Measurements from ENCODE around the gene ZMIZ1.

The ZMIZ1 gene

DNA sequence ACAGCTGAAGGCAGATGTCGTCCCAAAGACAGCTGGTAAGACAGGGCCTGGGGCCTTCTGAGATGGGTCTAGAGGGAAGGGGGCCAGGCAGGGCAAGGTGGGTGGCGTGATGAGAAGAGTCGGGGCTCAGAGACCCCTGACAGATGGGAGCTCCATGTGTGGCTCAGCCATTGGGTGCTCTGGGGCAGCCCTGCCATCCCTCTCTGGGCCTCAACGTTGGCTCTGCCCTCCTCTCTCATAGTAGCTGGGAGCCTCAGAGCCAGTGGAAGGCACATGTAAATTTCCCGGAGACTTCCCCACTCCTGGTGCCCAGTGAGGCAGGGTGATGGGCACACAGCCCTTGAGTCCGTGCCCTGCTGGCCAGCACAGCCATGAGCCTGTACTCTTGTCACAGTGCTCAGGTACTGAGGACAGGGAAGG is 280.3 kb downstream of the ZMIZ1 start:
- no peak for DNase-seq

DNA sequence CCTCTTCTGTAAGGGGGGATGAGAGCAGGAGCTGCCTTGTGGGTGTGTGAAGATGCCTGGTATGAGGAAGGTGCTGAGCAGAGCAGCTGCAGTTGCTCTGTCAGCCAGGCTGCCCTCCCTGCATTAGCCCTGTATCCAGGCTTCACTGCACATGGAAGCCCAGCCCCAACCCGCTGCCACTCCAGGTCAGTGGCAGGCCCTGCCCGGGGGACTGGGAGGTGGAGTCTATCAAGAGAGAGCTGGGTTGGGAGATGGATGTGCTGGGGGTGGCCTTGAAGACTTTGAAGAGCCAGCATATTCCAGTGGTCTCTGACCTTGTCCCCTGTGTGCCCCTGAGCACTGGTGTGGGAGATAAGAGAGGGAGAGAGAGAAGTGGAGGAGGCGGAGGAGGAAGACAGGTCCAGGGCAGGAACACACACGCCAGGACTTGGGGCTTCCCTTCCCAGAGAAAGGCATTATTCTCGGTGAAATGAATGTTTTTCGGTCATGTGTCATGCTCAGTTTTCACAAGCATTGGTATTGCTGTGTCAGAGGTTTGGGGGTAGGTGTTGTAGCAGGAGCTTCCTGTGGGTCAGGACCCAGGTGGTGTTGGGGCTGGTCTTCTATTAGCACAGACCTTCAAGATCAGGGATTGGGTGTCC is 281.1 kb downstream of the ZMIZ1 start:
- no peak for DNase-seq

DNA sequence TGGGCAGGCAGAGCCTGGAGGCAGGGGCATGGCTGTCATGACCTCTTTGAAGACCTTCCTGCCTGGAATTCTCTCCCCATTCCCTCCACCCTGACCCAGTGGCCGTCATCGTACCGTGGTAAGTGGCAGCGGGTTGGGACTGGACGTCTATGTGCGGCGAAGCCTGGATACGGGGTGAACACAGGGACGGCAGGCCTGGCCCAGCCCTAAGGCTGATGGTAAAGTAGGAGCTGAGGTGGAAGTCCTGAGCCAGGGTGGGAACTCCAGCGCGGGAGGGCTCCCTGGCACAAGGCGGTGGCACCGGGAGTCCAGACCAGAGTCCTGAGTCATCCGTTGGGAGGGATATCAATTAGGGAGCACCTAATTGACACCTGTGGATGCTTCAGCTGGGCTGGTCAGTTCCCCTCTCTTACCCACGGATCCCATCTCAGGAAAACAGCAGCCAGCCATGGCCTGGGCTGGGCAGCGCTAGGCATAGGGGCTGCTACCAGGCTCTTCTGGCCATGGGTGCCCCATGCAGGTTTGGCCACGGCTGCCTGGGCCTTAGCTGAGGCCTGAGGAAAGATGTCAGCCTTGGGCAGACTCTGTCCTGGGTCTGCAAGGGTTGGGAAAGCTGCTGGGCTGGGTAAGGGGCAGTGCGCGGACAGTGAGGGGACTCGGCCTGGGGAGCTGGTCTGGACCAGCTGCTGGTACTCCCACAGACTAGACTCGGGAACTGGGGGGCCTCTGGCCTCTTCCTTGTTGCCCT is 281.8 kb downstream of the ZMIZ1 start:
- no peak for DNase-seq

GRCh38 chr10:79351332-79351731 is 282.6 kb downstream of the ZMIZ1 start:
- DNase-seq, result no peak

DNA sequence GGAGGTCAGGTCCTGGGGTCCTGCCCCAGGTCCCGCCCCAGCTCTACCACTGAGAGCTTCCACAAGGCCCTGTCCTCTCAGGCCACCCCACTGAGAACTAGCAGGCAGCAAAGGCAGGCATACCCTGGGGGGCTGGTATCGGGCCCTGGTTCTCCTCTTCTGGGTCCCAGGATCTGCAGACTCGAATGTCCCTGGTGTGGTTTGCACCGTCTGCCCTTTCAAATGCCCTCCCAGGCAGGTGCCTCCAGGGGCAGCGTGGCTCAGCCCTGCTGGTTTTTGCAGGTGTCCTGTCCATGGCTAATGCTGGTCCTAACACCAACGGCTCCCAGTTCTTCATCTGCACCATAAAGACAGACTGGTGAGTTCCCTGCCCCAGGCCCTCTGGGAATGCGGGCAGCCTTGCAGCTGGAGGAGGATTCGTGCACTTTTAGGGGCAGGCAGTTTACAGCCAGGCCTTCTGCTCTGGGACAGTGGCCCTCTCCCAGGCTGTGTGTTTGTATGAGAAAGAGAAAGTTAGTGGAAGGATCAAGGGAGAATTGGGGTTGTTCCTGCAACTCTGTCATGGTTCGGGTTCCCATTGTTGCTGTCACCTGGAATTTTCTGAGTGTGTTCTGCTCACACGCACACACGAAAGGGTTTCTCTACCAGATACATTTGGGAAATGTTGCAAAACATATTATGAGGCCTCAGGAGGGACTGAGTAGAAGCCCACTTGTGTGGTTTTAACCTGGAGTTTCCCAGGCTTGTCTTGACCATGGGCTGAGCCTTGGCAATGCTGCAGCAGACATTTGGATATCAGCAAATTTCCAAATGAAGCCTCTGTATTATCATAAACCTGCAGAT is 283.5 kb downstream of the ZMIZ1 start:
- no peak for DNase-seq

GRCh38 chr10:79353000-79353406 is 284.2 kb downstream of the ZMIZ1 start:
- DNase-seq, result no peak

DNA sequence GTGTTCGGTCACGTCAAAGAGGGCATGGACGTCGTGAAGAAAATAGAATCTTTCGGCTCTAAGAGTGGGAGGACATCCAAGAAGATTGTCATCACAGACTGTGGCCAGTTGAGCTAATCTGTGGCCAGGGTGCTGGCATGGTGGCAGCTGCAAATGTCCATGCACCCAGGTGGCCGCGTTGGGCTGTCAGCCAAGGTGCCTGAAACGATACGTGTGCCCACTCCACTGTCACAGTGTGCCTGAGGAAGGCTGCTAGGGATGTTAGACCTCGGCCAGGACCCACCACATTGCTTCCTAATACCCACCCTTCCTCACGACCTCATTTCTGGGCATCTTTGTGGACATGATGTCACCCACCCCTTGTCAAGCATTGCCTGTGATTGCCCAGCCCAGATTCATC is 285.0 kb downstream of the ZMIZ1 start:
- DNase-seq, result no peak

GRCh38 chr10:79354141-79354540 is 285.4 kb downstream of the ZMIZ1 start:
- DNase-seq, result no peak

GRCh38 chr10:79354615-79355014 is 285.8 kb downstream of the ZMIZ1 start:
- DNase-seq, result no peak

DNA sequence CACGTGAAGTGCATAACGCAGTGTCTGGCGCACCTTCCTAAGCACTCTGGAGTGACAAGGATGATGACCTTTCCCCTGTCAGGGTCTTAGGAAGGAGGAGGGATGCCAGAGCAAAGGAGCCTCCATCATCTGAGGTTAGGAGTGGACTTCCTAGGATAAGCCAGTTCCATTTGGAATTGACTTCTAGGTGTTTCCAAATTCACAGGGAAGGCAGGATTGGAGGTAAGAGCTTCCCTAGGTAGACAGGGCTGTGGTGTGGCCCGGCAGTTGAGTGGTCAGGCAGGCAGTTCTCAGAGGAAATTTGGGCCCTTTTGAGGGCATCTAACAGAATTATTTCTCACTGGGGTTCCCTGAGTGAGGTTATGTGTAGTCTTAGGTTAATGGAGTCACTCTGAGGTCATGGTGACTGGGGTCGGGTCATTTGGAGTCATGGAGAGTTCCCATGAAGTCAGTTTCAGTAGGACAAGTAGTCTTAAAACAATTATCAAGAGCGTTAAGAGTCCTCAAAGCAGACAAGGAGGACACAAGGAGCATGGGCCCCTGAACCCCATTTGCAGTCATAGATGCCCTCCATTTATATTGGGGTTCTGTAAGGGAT is 286.8 kb downstream of the ZMIZ1 start:
- no peak for DNase-seq

DNA sequence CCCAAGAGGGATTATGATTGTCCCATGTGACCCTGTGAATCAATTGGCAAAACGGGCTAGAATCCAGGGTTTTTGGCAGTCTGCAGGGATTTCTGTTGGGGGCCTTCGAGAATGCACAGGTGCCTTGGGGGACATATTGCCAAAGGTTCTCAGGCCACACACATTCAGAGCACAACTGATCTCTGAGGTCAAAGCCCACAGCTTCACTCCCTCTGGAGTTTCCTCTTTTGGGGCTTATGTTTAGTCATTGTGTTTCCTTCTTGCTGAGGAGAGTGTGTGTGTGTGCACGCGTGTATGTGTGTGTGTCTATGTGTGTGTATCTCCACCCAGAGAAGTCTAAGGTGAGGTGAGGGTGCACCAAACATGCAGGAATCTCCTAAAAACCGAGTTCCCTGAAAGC is 287.3 kb downstream of the ZMIZ1 start:
- DNase-seq, result no peak

DNA sequence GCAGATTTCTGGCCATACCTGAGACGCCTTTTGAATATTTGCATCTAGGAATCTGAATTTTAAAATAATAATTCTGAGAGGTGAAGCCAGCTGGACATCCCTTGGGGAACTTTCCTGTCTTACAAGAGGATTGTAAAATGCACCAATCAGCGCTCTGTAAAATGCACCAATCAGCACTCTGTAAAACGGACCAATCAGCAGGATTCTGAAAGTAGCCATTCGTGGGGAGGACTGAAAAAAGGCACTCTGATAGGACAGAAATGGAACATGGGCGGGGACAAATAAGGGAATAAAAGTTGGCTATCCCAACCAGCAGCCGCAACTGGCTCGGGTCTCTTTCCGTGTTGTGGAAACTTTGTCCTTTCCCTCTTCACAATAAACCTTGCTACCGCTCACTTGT is 288.4 kb downstream of the ZMIZ1 start:
- no peak for DNase-seq

DNA sequence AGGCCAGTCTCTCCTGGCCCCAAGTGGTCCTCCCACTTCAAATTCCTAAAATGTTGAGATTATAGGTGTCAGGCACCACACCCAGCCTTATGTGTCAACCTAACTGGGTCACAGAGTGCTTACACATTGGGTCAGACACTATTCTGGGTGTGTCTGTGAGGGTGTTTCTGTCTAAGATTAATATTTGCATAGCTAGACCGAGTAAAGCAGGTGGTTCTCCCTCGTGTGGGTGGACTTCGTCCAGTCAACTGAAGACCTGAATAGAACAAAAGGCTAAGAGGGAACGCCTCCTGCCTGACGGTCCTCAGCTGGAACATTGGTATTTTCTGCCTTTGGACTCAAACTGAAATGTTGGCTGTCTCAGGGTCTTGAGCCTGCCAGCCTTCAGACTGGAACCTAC is 290.0 kb downstream of the ZMIZ1 start:
- DNase-seq, result no peak

DNA sequence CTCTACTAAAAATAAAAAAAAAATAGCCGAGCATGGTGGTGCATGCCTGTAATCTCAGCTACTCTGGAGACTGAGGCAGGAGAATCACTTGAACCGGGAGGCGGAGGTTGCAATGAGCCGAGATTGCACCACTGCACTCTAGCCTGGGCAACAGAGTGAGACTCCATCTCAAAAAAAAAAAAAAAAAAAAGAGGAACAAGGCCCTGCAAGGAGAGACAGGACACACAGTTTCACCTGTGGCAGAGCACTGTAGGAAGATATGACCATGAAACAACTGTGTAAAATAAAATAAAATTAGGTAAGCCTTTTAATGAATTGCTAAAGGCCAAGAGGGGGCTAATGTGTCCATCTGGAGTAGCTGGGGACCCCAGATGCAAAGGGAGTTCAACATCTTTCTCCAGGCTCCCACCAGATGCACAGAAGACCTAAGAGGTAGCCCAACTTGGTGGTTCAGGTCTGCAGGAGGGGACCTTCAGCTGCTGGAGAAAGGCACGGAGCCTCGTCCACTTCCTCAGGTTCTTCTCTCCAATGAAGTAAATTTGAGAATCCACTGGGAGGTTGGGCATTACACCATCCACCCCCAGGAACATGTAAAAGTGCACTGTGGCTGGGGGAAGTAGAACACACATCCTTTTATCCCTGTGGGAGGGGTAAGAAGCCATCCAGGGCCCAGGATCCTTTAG is 291.2 kb downstream of the ZMIZ1 start:
- DNase-seq, result no peak

GRCh38 chr10:79360499-79361342 is 292.0 kb downstream of the ZMIZ1 start:
- no peak for DNase-seq

DNA sequence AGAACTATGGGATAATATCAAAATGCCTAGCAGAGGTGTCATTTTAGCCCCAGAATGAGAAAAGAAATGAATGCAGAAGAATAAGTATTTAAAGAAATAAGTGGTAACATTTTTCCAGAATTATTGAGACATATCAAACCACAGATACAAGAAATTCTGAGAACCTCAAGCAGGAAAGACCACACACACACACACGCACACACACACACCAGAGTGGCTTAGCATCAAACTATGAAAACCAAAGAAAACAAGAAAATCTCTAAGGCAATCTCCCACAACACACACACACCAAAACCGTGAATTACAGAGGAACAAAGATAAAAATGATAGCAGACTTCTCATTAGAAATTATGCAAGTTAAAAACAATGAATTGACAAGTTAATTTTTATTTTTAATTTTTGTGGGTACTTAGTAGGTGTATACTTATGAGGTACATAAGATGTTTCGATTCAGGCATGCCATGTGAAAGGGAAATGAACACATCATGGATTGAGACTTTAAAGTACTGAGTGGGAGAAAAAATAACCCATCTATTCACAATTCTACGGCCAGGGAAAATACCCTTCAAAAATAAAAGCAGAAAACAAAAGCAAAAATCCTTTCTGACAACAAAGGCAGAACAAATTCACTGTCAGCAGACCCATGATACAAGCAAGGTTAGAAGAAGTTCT is 293.1 kb downstream of the ZMIZ1 start:
- no peak for DNase-seq

Data from NCI-H187 (cell line).